Measurements from ENCODE around the gene NHLRC3. TPM values are rescaled to one million over a fixed set of nuclear protein-coding genes. Genes with fewer than 3 reads are reported as not detected.

NHLRC3 gene
- total RNA-seq, 1 donor from 2014 or later: 35.4 TPM

DNA sequence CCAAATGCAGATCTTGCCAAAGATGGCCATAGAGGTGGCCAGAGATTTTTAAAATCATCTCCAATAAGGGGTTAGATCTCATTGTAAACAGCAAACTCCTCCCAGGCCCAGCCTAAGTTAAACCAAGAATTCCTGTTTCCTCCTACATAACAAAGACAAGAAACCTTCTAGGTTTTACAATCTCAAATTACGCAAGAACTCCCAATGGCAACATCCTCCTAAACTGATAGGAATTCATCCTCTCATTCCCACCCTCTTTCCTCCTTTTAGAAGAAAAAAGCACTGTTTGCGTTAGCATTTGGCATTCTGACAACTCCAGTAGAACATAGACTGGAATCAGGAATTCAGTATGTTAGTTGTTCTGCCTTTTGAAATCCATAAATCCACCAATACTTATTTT lies 14.9 kb upstream of the NHLRC3 start:
- no peak overlapping the region for H3K4me3 ChIP-seq
- DNase-seq (no peak), ATAC-seq (no peak)
- intact Hi-C loops (cut with DNase I): no loop called here
- TF ChIP-seq, protein P1, sequence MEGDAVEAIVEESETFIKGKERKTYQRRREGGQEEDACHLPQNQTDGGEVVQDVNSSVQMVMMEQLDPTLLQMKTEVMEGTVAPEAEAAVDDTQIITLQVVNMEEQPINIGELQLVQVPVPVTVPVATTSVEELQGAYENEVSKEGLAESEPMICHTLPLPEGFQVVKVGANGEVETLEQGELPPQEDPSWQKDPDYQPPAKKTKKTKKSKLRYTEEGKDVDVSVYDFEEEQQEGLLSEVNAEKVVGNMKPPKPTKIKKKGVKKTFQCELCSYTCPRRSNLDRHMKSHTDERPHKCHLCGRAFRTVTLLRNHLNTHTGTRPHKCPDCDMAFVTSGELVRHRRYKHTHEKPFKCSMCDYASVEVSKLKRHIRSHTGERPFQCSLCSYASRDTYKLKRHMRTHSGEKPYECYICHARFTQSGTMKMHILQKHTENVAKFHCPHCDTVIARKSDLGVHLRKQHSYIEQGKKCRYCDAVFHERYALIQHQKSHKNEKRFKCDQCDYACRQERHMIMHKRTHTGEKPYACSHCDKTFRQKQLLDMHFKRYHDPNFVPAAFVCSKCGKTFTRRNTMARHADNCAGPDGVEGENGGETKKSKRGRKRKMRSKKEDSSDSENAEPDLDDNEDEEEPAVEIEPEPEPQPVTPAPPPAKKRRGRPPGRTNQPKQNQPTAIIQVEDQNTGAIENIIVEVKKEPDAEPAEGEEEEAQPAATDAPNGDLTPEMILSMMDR (IDR thresholded peaks at IDR 0.05): no peak
- H3K9me3 ChIP-seq: no peaks in the 10 kb centered on the region
- H3K36me3 ChIP-seq: peaks cover 83% of the 10 kb centered on the region
- H3K27me3 ChIP-seq (ENCODE audit: low read depth): no peaks in the 10 kb centered on the region
- H3K27ac ChIP-seq: peak overlapping the region; percentile 2
- no peaks in the 10 kb centered on the region for H3K4me1 ChIP-seq

- Histone ChIP-seq H3K4me3 (no peak overlapping the region), H3K9me3 (no peaks in the 10 kb centered on the region), H3K27me3 (ENCODE audit: low read depth) (no peaks in the 10 kb centered on the region), H3K4me1 (no peaks in the 10 kb centered on the region), H3K36me3 (peaks cover 88% of the 10 kb centered on the region), H3K27ac (peak overlapping the region; percentile 2)
- ATAC-seq (peak; percentile 72 to 80), DNase-seq (no peak)
- TF ChIP-seq, protein P1 (IDR thresholded peaks at IDR 0.05): no peak
- intact Hi-C loops (cut with DNase I): no loop called here
These were observed 14.5 kb upstream of the NHLRC3 start for GRCh38 chr13:39023761-39024160.

- TF ChIP-seq, protein P1 (IDR thresholded peaks at IDR 0.05): no peak
- no peaks in the 10 kb centered on the region for H3K27me3 ChIP-seq (ENCODE audit: low read depth)
- no peak for DNase-seq
- ATAC-seq: no peak
- H3K36me3 ChIP-seq: peaks cover 94% of the 10 kb centered on the region
- intact Hi-C loops (cut with DNase I): no loop called here
- H3K27ac ChIP-seq: no peak overlapping the region
- no peaks in the 10 kb centered on the region for H3K9me3 ChIP-seq
- H3K4me3 ChIP-seq: no peak overlapping the region
- H3K4me1 ChIP-seq: no peaks in the 10 kb centered on the region
These were observed 12.8 kb upstream of the NHLRC3 start for GRCh38 chr13:39025433-39025839.

- intact Hi-C loops (cut with DNase I): no loop called here
- no peaks in the 10 kb centered on the region for H3K27me3 ChIP-seq (ENCODE audit: low read depth)
- H3K4me1 ChIP-seq: peaks cover 30% of the 10 kb centered on the region
- H3K9me3 ChIP-seq: no peaks in the 10 kb centered on the region
- no peak overlapping the region for H3K4me3 ChIP-seq
- H3K27ac ChIP-seq: no peak overlapping the region
- peaks cover 42% of the 10 kb centered on the region for H3K36me3 ChIP-seq
- TF ChIP-seq, protein P1 (IDR thresholded peaks at IDR 0.05): no peak
- no peak for ATAC-seq
- no peak for DNase-seq
These were observed 6.1 kb upstream of the NHLRC3 start for GRCh38 chr13:39032150-39032549.

DNA sequence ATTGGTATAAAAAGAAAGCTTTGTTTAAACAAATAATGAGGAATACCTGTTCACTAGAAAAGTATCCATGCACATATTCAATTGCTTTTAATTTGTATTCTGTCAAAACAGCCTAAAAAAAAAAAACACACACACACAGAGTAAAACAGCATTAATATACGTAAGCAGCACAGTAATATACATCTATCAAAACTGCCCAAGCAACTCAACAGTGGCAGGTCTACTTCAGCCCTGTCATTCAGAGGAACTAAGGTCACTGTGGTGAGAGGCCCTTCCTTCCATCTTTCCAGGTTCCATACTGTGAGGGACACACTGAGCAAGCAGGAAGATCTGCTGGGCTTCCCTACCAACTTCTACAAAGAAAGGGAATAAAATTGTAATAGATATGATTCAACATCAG lies 4.2 kb upstream of the NHLRC3 start:
- TF ChIP-seq, protein P1 (IDR thresholded peaks at IDR 0.05): no peak
- intact Hi-C loops (cut with DNase I): no loop called here
- H3K4me1 ChIP-seq: peaks cover 33% of the 10 kb centered on the region

DNA sequence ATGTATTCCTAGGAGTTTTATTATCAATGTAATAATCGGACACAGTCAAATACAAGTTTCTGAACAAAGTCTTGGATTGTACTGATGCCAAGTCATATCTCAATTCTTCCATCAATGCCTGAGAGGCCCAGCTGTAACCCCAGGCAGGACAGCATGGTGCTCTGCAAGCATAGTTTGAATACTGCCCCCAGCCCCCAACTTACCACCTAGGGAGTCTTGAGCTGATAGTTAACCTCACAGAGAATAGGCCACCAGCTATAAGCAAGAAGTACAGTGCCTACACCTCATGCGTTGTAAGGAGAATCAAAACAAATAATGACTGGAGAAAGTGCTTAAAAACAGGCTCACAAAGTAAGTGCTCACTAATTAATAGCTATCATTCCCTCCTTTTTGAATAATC lies 3.1 kb upstream of the NHLRC3 start:
- peaks cover 44% of the 10 kb centered on the region for H3K4me1 ChIP-seq
- TF ChIP-seq, protein P1 (IDR thresholded peaks at IDR 0.05): no peak
- H3K4me3 ChIP-seq: peak overlapping the region; percentile 94
- ATAC-seq (no peak), DNase-seq (no peak)
- H3K9me3 ChIP-seq: no peaks in the 10 kb centered on the region
- intact Hi-C loops (cut with DNase I): no loop called here
- no peaks in the 10 kb centered on the region for H3K27me3 ChIP-seq (ENCODE audit: low read depth)
- H3K27ac ChIP-seq: no peak overlapping the region
- peaks cover 15% of the 10 kb centered on the region for H3K36me3 ChIP-seq

More for the DNA sequence above, 4.2 kb upstream of the NHLRC3 start:
- H3K9me3 ChIP-seq: no peaks in the 10 kb centered on the region
- DNase-seq (no peak), ATAC-seq (no peak)
- no peak overlapping the region for H3K27ac ChIP-seq
- H3K27me3 ChIP-seq (ENCODE audit: low read depth): no peaks in the 10 kb centered on the region
- H3K4me3 ChIP-seq: no peak overlapping the region
- H3K36me3 ChIP-seq: peaks cover 23% of the 10 kb centered on the region
